HK-2 (cell line): ENCODE measurements around the gene AUNIP.

Experiments
- DNase-seq: peaks from one replicate; pipeline ENCODE4 v3.0.0-alpha.2; 2018; ENCODE audit not compliant: unreplicated experiment

The AUNIP gene

GRCh38 chr1:25794325-25794724 is 64.9 kb downstream of the AUNIP start:
- no peak for DNase-seq

DNA sequence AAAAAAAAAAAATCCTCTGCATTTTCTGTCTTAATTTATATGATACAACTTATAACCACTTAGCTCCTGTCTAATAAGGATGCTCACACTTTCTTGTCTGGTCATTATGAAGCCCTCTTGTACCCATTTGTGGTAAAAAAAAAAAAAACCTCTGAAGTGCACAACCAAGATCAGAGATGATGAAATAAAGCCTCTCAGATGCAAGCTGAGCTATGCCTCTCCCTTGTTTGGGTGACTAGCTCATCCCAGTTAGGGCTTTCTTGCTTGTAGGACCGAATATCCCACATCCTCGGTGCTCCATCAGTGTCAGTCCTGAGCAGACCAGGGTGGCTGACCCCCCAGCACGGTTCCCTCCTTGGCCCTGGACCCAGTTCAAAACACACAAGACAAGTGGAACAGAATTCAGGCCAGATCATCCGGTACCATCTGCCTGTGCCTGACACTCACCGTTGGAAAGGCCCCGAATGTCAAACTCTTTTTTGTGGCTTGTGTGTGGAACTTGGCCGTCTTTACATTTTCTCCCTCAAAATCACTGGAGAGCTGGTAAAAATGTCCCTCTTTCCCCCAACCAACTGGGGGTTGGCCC is 65.6 kb downstream of the AUNIP start:
- no peak for DNase-seq

DNA sequence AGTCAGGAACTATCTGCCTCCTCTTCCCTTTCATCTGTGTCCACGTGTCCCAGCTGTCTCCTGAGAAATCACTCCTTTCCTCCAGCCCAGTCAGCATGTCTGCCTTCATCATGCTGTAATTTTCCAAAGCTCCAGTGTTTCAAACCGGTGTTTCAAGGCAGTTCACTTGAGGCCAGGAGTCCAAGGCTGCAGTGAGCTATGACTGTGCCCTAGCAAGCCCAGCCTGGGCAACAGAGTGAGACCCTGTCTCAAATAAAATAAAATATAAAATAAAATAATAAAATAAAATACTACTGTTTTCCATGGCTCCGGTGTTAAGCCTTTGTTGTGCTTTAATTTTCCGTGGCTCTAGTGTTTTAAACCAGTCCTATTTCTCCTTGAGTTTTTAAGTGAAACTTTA is 67.1 kb downstream of the AUNIP start:
- no peak for DNase-seq

DNA sequence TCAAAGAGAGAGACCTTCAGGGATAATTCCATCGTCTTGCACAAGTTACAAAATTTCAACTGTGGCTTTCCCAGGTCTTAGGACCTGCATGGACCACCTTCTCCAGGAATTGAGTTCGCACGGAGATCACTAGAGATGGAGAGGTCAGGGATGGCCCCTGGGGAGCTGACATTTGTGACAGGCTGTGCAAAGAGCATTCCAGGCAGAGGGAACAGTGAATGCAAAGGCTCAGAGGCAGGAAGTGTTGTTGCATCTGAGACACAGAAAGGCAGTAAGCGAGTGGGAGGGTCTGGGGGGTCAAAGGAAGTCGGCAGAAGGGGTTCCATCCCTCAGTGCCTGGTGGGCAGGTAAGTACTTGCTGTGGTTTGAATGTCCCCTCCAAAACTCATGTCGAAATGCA is 68.8 kb downstream of the AUNIP start:
- no peak for DNase-seq

DNA sequence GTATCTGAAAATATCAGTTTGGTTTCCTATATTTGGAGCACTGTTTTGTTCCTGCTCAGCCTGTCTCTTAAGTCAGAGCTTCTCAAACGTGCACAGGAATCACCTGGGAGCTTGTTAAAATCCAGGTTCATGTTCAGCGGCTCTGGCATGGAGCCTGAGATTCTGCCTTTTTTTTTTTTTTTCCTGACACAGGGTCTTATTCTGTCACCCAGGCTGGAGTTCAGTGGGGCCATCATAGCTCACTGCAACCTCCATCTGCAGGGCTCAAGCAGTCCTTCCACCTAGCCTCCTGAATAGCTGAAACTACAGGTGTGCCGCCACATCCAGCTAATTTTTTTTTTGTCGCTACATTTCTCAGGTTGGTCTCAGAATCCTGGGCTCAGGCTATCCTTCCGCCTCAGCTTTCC is 71.5 kb downstream of the AUNIP start:
- DNase-seq = no peak

GRCh38 chr1:25786887-25787759 is 72.1 kb downstream of the AUNIP start:
- DNase-seq = no peak

DNA sequence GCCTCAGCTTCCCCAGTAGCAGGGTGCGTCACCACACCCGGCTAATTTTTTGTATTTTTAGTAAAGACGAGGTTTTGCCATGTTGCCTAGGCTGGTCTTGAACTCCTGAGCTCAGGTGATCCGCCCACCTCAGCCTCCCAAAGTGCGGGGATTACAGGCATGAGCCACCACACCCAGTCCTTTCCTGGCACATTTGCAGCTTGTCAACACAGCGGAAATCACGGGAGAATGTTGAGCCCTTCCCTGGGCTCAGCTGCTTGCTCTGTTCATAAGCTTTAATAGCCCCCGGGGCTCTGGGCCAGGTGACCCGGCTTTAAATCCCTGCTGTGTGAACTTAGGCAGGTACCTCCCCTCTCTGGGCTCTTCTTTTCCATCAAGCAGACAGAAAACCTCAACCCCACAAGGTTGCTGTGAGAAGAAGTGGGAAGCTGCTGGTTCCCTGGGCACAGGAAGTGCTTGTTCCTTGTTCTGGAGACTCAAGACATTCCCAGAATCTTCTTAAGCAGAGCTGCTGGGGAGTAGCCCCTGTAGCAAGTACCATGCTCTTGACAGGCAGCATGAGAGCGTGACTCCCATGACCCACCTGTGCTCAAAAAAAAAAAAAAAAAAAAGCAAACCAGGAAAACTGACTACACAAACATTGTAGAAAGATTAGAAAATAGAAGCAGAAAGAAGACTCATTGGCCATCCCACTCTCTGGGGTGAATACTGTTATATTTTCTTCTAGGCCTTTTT is 73.8 kb downstream of the AUNIP start:
- DNase-seq = no peak

DNA sequence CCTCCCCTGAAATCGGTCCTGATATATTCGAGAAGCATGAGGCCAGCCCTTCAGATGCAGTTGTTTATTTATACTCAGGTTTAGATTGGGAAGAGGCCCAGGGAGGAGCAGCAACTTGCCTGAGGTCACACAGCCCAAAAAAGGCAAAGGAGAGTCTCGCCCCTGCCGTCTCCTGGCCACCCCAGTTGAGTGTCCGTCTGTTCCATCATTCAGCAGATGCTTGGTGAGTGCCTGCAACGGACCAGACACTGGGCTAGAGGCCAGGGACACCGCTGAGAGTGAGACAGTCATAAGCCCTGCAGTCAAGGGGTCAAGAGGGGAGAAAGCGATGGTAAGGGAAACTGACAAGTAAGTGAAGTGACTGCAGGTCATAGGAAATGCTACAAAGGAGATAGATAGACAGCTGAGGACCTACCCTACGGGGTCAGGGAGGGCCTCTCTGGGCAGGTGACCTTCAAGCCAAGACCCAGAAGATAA is 74.6 kb downstream of the AUNIP start:
- DNase-seq = no peak
